ENCODE results near the gene ZBTB32. TPM values are rescaled to one million over a fixed set of nuclear protein-coding genes. Genes with fewer than 3 reads are reported as not detected.

Gene ZBTB32
- total and polyA plus RNA-seq, 5 donors: not detected

GRCh38 chr19:35755550-35756376, 51.4 kb downstream of the ZBTB32 start:
- Histone ChIP-seq H3K9me3 (ENCODE audit: control insufficient read depth, low read length) (no peaks in the 10 kb centered on the region), H3K4me3 (ENCODE audit: low read length) (peak overlapping the region; percentile 54), H3K27ac (ENCODE audit: low read length) (peak overlapping the region; percentile 97), H3K27me3 (ENCODE audit: control insufficient read depth, insufficient read depth) (no peaks in the 10 kb centered on the region), H3K4me1 (ENCODE audit: control insufficient read depth, insufficient read depth, low read length) (peaks cover 2% of the 10 kb centered on the region)
- DNase-seq (peak; percentile 94 to 97 (median 97)), ATAC-seq (peak; percentile 55 to 57)
- 13% methylated on average over 74 of the region's 74 CpGs for WGBS
- intact Hi-C loops (cut with DNase I): loop anchor here in 1 of 4 donors (10.0 kb wide), 1 partner anchor 179 kb away; the partner anchor contains the start of gene LRFN3

GRCh38 chr19:35756377-35757230, 52.2 kb downstream of the ZBTB32 start, which contains the start of gene HSPB6:
TSS of gene HSPB6 (minus strand) at chr19:35757029. CDS start at chr19:35757008, 21 bp downstream.
- peak within 1 kb of the TSS; percentile 54 for H3K4me3 ChIP-seq (ENCODE audit: low read length)
- H3K27ac ChIP-seq (ENCODE audit: low read length): peak within 1 kb of the TSS; percentile 97
- intact Hi-C loops (cut with DNase I): loop anchor here in 1 of 4 donors (10.0 kb wide), 1 partner anchor 178 kb away; the partner anchor contains the start of gene LRFN3
- peak; percentile 87 to 93 (median 93) for DNase-seq
- 4% methylated on average over 52 of the region's 52 CpGs for WGBS
- peak; percentile 29 to 41 for ATAC-seq
- peaks cover 2% of the 10 kb centered on the region for H3K4me1 ChIP-seq (ENCODE audit: control insufficient read depth, insufficient read depth, low read length)
- no peaks in the 10 kb centered on the region for H3K9me3 ChIP-seq (ENCODE audit: control insufficient read depth, low read length)
- no peaks in the 10 kb centered on the region for H3K27me3 ChIP-seq (ENCODE audit: control insufficient read depth, insufficient read depth)

- 2% methylated on average over 19 of the region's 19 CpGs for WGBS
- intact Hi-C loops (cut with DNase I): loop anchor here in 1 of 4 donors (10.0 kb wide), 1 partner anchor 178 kb away; the partner anchor contains the start of gene LRFN3
- H3K27ac ChIP-seq (ENCODE audit: low read length): peak overlapping the region; percentile 97
- DNase-seq (peak; percentile 95 to 96 (median 95)), ATAC-seq (peak; percentile 59 to 68)
- H3K4me3 ChIP-seq (ENCODE audit: low read length): peak overlapping the region; percentile 47
- H3K27me3 ChIP-seq (ENCODE audit: control insufficient read depth, insufficient read depth): no peaks in the 10 kb centered on the region
- peaks cover 2% of the 10 kb centered on the region for H3K4me1 ChIP-seq (ENCODE audit: control insufficient read depth, insufficient read depth, low read length)
- no peaks in the 10 kb centered on the region for H3K9me3 ChIP-seq (ENCODE audit: control insufficient read depth, low read length)
Observed at GRCh38 chr19:35757231-35757748, 52.9 kb downstream of the ZBTB32 start.

GRCh38 chr19:35757749-35758608, 53.6 kb downstream of the ZBTB32 start, which contains the start of gene PROSER3:
TSS of gene PROSER3 (plus strand) at chr19:35758176. CDS start at chr19:35758216, 40 bp downstream.
- Histone ChIP-seq H3K27me3 (ENCODE audit: control insufficient read depth, insufficient read depth) (no peaks in the 10 kb centered on the region), H3K27ac (ENCODE audit: low read length) (peak within 1 kb of the TSS; percentile 97), H3K4me1 (ENCODE audit: control insufficient read depth, insufficient read depth, low read length) (peaks cover 2% of the 10 kb centered on the region), H3K4me3 (ENCODE audit: low read length) (peak within 1 kb of the TSS; percentile 60), H3K9me3 (ENCODE audit: control insufficient read depth, low read length) (no peaks in the 10 kb centered on the region)
- WGBS: under 1% methylated on average over 53 of the region's 53 CpGs
- ATAC-seq (peak; percentile 87 to 88), DNase-seq (peak; percentile 97 to 99 (median 99))
- intact Hi-C loops (cut with DNase I): loop anchor here in 1 of 4 donors (10.0 kb wide), 1 partner anchor 177 kb away; the partner anchor contains the start of gene LRFN3

GRCh38 chr19:35759697-35760096, 55.3 kb downstream of the ZBTB32 start:
- Histone ChIP-seq H3K27ac (ENCODE audit: low read length) (no peak overlapping the region), H3K27me3 (ENCODE audit: control insufficient read depth, insufficient read depth) (no peaks in the 10 kb centered on the region), H3K4me3 (ENCODE audit: low read length) (no peak overlapping the region), H3K9me3 (ENCODE audit: control insufficient read depth, low read length) (no peaks in the 10 kb centered on the region), H3K4me1 (ENCODE audit: control insufficient read depth, insufficient read depth, low read length) (peaks cover 2% of the 10 kb centered on the region)
- ATAC-seq: no peak
- 90% methylated on average over 2 of the region's 2 CpGs for WGBS
- DNase-seq: peak in 1 of 3 donors; percentile 37
- intact Hi-C loops (cut with DNase I): loop anchor here in 1 of 4 donors (10.0 kb wide), 1 partner anchor 175 kb away; the partner anchor contains the start of gene LRFN3

GRCh38 chr19:35760711-35761349, 56.5 kb downstream of the ZBTB32 start:
- 92% methylated on average over 4 of the region's 4 CpGs for WGBS
- Histone ChIP-seq H3K9me3 (ENCODE audit: control insufficient read depth, low read length) (no peaks in the 10 kb centered on the region), H3K27ac (ENCODE audit: low read length) (no peak overlapping the region), H3K27me3 (ENCODE audit: control insufficient read depth, insufficient read depth) (no peaks in the 10 kb centered on the region), H3K4me1 (ENCODE audit: control insufficient read depth, insufficient read depth, low read length) (no peaks in the 10 kb centered on the region), H3K4me3 (ENCODE audit: low read length) (no peak overlapping the region)
- no peak for ATAC-seq
- no peak for DNase-seq
- intact Hi-C loops (cut with DNase I): no loop called here

- intact Hi-C loops (cut with DNase I): no loop called here
- no peaks in the 10 kb centered on the region for H3K9me3 ChIP-seq (ENCODE audit: control insufficient read depth, low read length)
- WGBS: 93% methylated on average over 17 of the region's 17 CpGs
- H3K27ac ChIP-seq (ENCODE audit: low read length): no peak overlapping the region
- H3K27me3 ChIP-seq (ENCODE audit: control insufficient read depth, insufficient read depth): no peaks in the 10 kb centered on the region
- ATAC-seq (no peak), DNase-seq (peak in 1 of 3 donors; percentile 27)
- no peak overlapping the region for H3K4me3 ChIP-seq (ENCODE audit: low read length)
- H3K4me1 ChIP-seq (ENCODE audit: control insufficient read depth, insufficient read depth, low read length): no peaks in the 10 kb centered on the region
Observed at GRCh38 chr19:35764432-35765315, 60.3 kb downstream of the ZBTB32 start.
